K562 (cell line): ENCODE results near the gene PSMA5. TPM values are rescaled to one million over a fixed set of nuclear protein-coding genes. Genes with fewer than 3 reads are reported as not detected.

Source experiments
- ATF1 ChIP-seq, 2 experiments: fragments of 450-650 bp in 1 of 2; IDR thresholded peaks; 2 replicates each; pipeline ENCODE4 v1.6.1; 2016; ENCODE audit warnings: missing compliant biosample characterization in 1 of 2, missing genetic modification characterization in 1 of 2
- CC2D1A ChIP-seq: fragments of 450-650 bp; IDR thresholded peaks from 2 replicates; pipeline ENCODE4 v1.6.1; 2017; ENCODE audit warnings: mild to moderate bottlenecking
- CXXC5 ChIP-seq: fragments of 250-450 bp; sonication (Bioruptor Pico); IDR thresholded peaks from 2 replicates; pipeline ENCODE4 v1.8.0; 2022; ENCODE audit warnings: inconsistent platforms, mild to moderate bottlenecking, moderate library complexity
- DACH1 ChIP-seq: fragments of 450-650 bp; IDR thresholded peaks from 2 replicates; pipeline ENCODE4 v1.6.1; 2018; ENCODE audit not compliant: partially characterized antibody
- ERF ChIP-seq: fragments of 450-650 bp; formaldehyde crosslinking; IDR thresholded peaks from 2 replicates; pipeline ENCODE4 v1.4.0; 2020; ENCODE audit warnings: mild to moderate bottlenecking, mixed read lengths
- FOSL1 ChIP-seq: fragments of 200-800 bp; sonication (Bioruptor generic); conservative IDR thresholded peaks from 2 replicates; pipeline ENCODE4 v1.6.1; 2016; ENCODE audit warnings: missing genetic modification characterization, missing compliant biosample characterization
- HMGXB4 ChIP-seq: sonication (generic); formaldehyde crosslinking; IDR thresholded peaks from 2 replicates; pipeline ENCODE4 v1.8.1; 2023; ENCODE audit warnings: mild to moderate bottlenecking, missing genetic modification reagents
- LCOR ChIP-seq: sonication (generic); formaldehyde crosslinking; IDR thresholded peaks from 2 replicates; pipeline ENCODE4 v1.8.0; 2022; ENCODE audit warnings: mild to moderate bottlenecking, missing genetic modification reagents
- MED1 ChIP-seq: sonication (generic); formaldehyde crosslinking; IDR thresholded peaks from 2 replicates; pipeline ENCODE4 v1.8.1; 2023; ENCODE audit warnings: missing genetic modification reagents, borderline replicate concordance
- RAD21 ChIP-seq, 2 experiments: fragments of 250-450 bp in 1 of 2; fragments of 450-650 bp in 1 of 2; sonication (Bioruptor Pico) in 1 of 2; formaldehyde crosslinking in 1 of 2; IDR thresholded peaks in 1 of 2; conservative IDR thresholded peaks in 1 of 2; 2 replicates each; pipeline versions ENCODE4 v1.4.0 to v1.8.0; 2020 to 2022; ENCODE audit warnings: mild to moderate bottlenecking in 2 of 2, moderate library complexity in 1 of 2
- ZNF57 ChIP-seq: fragments of 450-650 bp; formaldehyde crosslinking; IDR thresholded peaks from 2 replicates; pipeline ENCODE4 v1.4.0; 2020; ENCODE audit warnings: mild to moderate bottlenecking, moderate library complexity
- polyA plus RNA-seq, 8 experiments: library from polyadenylated mRNA; depleted of rRNA in 4 of 8; stranded (reverse) in 5 of 8; unstranded in 3 of 8; fragments of >200 nt; fragmentation: Nextera tagmentation in 2 of 8; fragmentation: Illumina TruSeq in 1 of 8; extraction: Ambion mirVana in 2 of 8; extraction: Trizol in 1 of 8; gene quantifications; 2 replicates each; pipeline versions ENCODE4 v1.2.1 to v1.2.3, GENCODE V29; 2011 to 2014; ENCODE audit warnings: inconsistent platforms in 1 of 8, missing spikeins in 1 of 8
- total RNA-seq, 7 experiments: library from RNA; depleted of rRNA in 6 of 7; stranded (reverse); fragments of >200 nt in 6 of 7; fragmentation: Illumina TruSeq in 2 of 7; extraction: Trizol in 2 of 7; gene quantifications; 2 replicates each; pipeline versions ENCODE4 v1.2.1 to v1.2.3, GENCODE V29; 2011 to 2021; ENCODE audit warnings: low replicate concordance in 1 of 7
- TF ChIP-seq, protein P1 (sequence below), 2 experiments: IDR thresholded peaks; 2 replicates each; pipeline ENCODE4 v1.6.1; 2012; ENCODE audit warnings: improper control_type of control experiment in 2 of 2, low read depth in 2 of 2, low read length in 2 of 2, borderline replicate concordance in 1 of 2
- TF ChIP-seq, protein P2 (sequence below), 2 experiments: fragments of 450-650 bp; IDR thresholded peaks; 2 replicates each; pipeline ENCODE4 v1.6.1; 2016; ENCODE audit warnings: mild to moderate bottlenecking in 2 of 2, borderline replicate concordance in 1 of 2, low read depth in 1 of 2, moderate library complexity in 1 of 2

Gene PSMA5
- total and polyA plus RNA-seq, 9 of the 15 experiments (the other 6 are each of a cell fraction or from before 2014, with no cell fraction given): 82.6 to 542 (median 287) TPM

DNA sequence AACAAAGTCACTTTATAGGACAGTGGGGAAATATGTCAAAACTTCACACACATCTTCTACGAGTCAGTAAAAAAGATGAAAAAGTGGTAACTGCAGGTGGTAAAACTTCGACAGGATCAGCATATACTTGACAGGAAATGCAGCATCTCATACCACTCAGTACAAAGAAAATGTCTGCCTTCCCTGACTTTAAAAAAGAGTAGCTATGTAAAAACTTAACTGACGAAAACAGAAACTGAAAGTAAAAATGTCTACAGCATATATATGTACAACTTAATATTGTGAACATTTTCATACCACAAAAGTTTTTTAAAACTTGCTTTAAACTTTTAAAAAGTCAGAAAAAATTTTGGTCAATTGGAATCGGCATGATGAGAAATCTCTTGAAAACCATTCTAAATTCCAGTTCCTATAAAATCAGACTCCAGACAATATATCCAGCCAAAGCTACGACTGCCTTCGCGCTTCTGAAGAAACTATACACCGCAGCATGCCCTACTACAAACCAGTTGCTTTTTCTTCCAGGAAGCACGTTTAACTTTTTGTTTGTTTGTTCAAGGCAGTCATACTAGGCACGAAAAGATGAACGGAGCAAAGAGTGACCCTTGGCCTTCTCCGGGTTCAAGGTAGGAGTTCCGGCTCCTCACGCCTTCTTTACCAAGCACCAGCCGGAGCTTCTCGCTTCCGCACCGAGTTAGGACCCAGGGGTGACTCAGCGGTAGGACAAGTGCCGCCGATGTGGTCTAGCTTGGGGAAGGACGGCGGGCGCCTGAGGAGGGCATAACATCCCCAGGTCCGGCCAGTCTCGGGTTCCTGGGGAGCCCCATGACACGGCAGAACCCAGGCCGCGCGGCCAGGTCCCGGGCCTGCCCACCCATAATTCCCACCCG lies 612 bp downstream of the PSMA5 start (continued):
- TF ChIP-seq DACH1 (peak; percentile 40), ZNF57 (CRISPR knock-in tag) (no peak), CC2D1A (0 out of 2 replicates have a peak, but pooled peaks have one; percentile 59), ATF1 (CRISPR knock-in tag; IDR thresholded peaks at IDR 0.05) (no peak), ATF1 (tag; IDR thresholded peaks at IDR 0.05) (no peak), RAD21 (CRISPR knock-in tag; conservative IDR thresholded peaks at IDR 0.05 in 1 of 2, IDR thresholded peaks at IDR 0.05 in 1 of 2) (peak in 1 of 2 experiments; percentile 25; a peak in 1 of 4 replicates), CXXC5 (CRISPR knock-in tag) (no peak; the same call in 1 of the 2 replicates), FOSL1 (tag) (peak; percentile 89), HMGXB4 (0 out of 2 replicates have a peak, but pooled peaks have one; percentile 74), ERF (peak; percentile 22; the same call in 1 of the 2 replicates), LCOR (peak; percentile 77), MED1 (CRISPR knock-in tag) (no peak)
- TF ChIP-seq, protein P1, sequence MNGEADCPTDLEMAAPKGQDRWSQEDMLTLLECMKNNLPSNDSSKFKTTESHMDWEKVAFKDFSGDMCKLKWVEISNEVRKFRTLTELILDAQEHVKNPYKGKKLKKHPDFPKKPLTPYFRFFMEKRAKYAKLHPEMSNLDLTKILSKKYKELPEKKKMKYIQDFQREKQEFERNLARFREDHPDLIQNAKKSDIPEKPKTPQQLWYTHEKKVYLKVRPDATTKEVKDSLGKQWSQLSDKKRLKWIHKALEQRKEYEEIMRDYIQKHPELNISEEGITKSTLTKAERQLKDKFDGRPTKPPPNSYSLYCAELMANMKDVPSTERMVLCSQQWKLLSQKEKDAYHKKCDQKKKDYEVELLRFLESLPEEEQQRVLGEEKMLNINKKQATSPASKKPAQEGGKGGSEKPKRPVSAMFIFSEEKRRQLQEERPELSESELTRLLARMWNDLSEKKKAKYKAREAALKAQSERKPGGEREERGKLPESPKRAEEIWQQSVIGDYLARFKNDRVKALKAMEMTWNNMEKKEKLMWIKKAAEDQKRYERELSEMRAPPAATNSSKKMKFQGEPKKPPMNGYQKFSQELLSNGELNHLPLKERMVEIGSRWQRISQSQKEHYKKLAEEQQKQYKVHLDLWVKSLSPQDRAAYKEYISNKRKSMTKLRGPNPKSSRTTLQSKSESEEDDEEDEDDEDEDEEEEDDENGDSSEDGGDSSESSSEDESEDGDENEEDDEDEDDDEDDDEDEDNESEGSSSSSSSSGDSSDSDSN (IDR thresholded peaks at IDR 0.05; ENCODE audit: borderline replicate concordance in 1 of 2, low read depth in 2 of 2, low read length in 2 of 2): peak; percentile 91 to 95
- TF ChIP-seq, protein P2, sequence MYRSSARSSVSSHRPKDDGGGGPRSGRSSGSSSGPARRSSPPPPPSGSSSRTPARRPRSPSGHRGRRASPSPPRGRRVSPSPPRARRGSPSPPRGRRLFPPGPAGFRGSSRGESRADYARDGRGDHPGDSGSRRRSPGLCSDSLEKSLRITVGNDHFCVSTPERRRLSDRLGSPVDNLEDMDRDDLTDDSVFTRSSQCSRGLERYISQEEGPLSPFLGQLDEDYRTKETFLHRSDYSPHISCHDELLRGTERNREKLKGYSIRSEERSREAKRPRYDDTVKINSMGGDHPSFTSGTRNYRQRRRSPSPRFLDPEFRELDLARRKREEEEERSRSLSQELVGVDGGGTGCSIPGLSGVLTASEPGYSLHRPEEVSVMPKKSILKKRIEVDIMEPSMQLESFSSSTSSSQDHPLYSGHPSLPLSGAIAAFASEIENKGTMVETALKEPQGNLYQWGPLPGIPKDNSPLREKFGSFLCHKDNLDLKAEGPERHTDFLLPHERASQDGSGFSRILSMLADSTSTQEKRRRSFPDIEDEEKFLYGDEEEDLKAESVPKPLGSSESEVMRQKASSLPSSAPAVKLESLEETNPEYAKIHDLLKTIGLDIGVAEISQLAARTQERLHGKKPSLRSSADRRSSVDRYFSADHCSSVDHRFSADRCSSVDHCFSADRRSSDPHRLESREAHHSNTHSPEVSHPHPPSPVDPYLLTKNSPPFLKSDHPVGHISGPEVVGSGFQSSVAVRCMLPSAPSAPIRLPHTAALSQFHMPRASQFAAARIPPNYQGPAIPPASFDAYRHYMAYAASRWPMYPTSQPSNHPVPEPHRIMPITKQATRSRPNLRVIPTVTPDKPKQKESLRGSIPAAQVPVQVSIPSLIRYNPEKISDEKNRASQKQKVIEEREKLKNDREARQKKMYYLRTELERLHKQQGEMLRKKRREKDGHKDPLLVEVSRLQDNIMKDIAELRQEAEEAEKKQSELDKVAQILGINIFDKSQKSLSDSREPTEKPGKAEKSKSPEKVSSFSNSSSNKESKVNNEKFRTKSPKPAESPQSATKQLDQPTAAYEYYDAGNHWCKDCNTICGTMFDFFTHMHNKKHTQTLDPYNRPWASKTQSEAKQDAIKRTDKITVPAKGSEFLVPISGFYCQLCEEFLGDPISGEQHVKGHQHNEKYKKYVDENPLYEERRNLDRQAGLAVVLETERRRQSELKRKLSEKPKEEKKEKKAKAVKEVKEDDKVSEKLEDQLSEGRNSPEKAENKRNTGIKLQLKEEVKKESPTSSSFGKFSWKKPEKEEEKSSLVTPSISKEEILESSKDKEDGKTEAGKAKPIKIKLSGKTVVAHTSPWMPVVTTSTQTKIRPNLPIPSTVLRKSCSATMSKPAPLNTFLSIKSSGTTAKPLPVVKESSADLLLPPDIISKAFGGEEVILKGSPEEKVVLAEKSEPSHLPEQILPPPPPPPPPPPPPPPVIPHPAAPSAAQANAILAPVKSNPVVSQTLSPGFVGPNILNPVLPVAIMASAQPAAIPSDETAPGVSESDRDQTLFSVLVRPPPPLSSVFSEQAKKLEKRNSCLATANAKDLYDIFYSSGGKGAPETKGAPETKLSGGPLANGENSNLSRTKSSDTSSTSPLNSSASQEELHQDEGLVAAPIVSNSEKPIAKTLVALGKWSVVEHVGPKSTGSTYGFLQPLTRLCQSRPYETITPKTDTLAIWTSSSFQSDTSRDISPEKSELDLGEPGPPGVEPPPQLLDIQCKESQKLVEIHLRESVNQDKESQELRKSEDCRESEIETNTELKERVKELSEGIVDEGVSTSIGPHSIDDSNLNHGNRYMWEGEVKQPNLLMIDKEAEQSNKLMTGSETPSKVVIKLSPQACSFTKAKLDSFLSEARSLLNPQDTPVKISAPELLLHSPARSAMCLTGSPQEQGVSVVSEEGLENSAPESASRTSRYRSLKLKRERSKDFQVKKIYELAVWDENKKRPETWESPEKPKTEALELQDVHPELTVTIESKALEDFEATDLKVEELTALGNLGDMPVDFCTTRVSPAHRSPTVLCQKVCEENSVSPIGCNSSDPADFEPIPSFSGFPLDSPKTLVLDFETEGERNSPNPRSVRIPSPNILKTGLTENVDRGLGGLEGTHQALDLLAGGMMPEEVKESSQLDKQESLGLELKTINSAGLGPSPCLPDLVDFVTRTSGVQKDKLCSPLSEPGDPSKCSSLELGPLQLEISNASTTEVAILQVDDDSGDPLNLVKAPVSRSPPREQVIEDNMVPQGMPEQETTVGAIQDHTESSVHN (IDR thresholded peaks at IDR 0.05; ENCODE audit: borderline replicate concordance in 1 of 2, low read depth in 1 of 2): peak in 1 of 2 experiments; percentile 23; a peak in 1 of 4 replicates
